Measurements from ENCODE around the gene CD3D. TPM values are rescaled to one million over a fixed set of nuclear protein-coding genes. Genes with fewer than 3 reads are reported as not detected.

The CD3D gene
- total and polyA plus RNA-seq, 2 of the 4 experiments (the other 2 are of a cell fraction), result not detected

GRCh38 chr11:118370774-118371173 is 28.3 kb upstream of the CD3D start:
- H4K5ac ChIP-seq (ENCODE audit: low read depth, low read length), result no peak overlapping the region
- BruUV-seq (replicated peaks), result no TSS peak
- no peaks in the 10 kb centered on the region for H4K20me1 ChIP-seq (ENCODE audit: insufficient read depth, low read length)
- H3K79me1 ChIP-seq (ENCODE audit: low read depth in 1 of 2, low read length in 2 of 2), result 0 out of 4 replicates have a peak, but pooled peaks cover 3 to 4% of the 10 kb centered on the region in 2 experiments
- H3K27me3 ChIP-seq (ENCODE audit: control insufficient read depth, insufficient read depth, low read length), result no peaks in the 10 kb centered on the region
- no peak overlapping the region for H3K4me3 ChIP-seq (ENCODE audit: insufficient read depth, low read depth, low read length)
- no peak overlapping the region for H2AK9ac ChIP-seq (replicated peaks; ENCODE audit: low read depth, low read length, poor library complexity)
- H2BK20ac ChIP-seq (ENCODE audit: low read depth, low read length), result no peak overlapping the region
- in situ Hi-C loops (cut with MboI; ENCODE audit: low sequenced_read_pairs) (loop anchor here (25.0 kb wide), 1 partner anchor 1008 kb away; no protein-coding TSS in a partner anchor), intact Hi-C loops (cut with micrococcal nuclease) (no loop called here), dilution Hi-C loops (cut with HindIII; ENCODE audit: low sequenced_read_pairs, unreplicated experiment) (no loop called here)
- H3K18ac ChIP-seq (ENCODE audit: low read depth, low read length), result no peak overlapping the region
- no peak overlapping the region for H3K56ac ChIP-seq (ENCODE audit: extremely low read depth, insufficient read depth, low read length)
- no peak overlapping the region for H2BK15ac ChIP-seq (ENCODE audit: low read depth, low read length)
- H2AK5ac ChIP-seq (ENCODE audit: low read depth, low read length), result no peak overlapping the region
- H4K91ac ChIP-seq (ENCODE audit: insufficient read depth, low read depth, low read length), result no peak overlapping the region
- H3K14ac ChIP-seq (replicated peaks; ENCODE audit: low read depth, low read length), result no peak overlapping the region
- H3K9ac ChIP-seq (ENCODE audit: low read depth, low read length), result no peak overlapping the region
- H3K36me3 ChIP-seq (ENCODE audit: control insufficient read depth, insufficient read depth, low read length), result peaks cover 42% of the 10 kb centered on the region
- TF ChIP-seq CTCF (conservative IDR thresholded peaks at IDR 0.05; ENCODE audit: low read depth, low read length), result no peak
- no peak for TF ChIP-seq MXI1 (IDR thresholded peaks at IDR 0.05; ENCODE audit: borderline replicate concordance, low read depth, low read length)
- no peak for TF ChIP-seq MAFK (IDR thresholded peaks at IDR 0.05; ENCODE audit: low read depth, low read length)
- TF ChIP-seq RFX5 (IDR thresholded peaks at IDR 0.05; ENCODE audit: low read depth, low read length), result no peak
- no peak for TF ChIP-seq NFE2L2 (IDR thresholded peaks at IDR 0.05; ENCODE audit: low read depth, low read length)
- no peak for TF ChIP-seq FOS (IDR thresholded peaks at IDR 0.05; ENCODE audit: low read depth, low read length)
- TF ChIP-seq CEBPB (IDR thresholded peaks at IDR 0.05; ENCODE audit: low read depth, low read length), result no peak
- TF ChIP-seq USF2 (IDR thresholded peaks at IDR 0.05; ENCODE audit: low read depth, low read length), result no peak
- no peak for TF ChIP-seq POLR2A (IDR thresholded peaks at IDR 0.05; ENCODE audit: low read depth, low read length)
- TF ChIP-seq RAD21 (IDR thresholded peaks at IDR 0.05; ENCODE audit: low read length), result no peak
- TF ChIP-seq SMC3 (IDR thresholded peaks at IDR 0.05; ENCODE audit: low read depth, low read length), result no peak
- no peak for TF ChIP-seq ELK1 (IDR thresholded peaks at IDR 0.05; ENCODE audit: borderline replicate concordance, low read depth, low read length)
- TF ChIP-seq CHD1 (IDR thresholded peaks at IDR 0.05; ENCODE audit: low read depth, low read length), result no peak
- no peak for TF ChIP-seq RCOR1 (IDR thresholded peaks at IDR 0.05; ENCODE audit: insufficient replicate concordance, low read length)
- no peak for TF ChIP-seq MAZ (IDR thresholded peaks at IDR 0.05; ENCODE audit: borderline replicate concordance, low read depth, low read length)
- TF ChIP-seq BHLHE40 (IDR thresholded peaks at IDR 0.05; ENCODE audit: low read depth, low read length), result no peak
- H2AFZ ChIP-seq (replicated peaks; ENCODE audit: low read length, poor library complexity), result no peak overlapping the region
- no peaks in the 10 kb centered on the region for H3K4me1 ChIP-seq (ENCODE audit: control insufficient read depth, insufficient read depth, low read length)
- H3K4ac ChIP-seq (ENCODE audit: low read depth, low read length), result no peak overlapping the region
- WGBS, 2 experiments (ENCODE audit: extremely low coverage in 2 of 2, insufficient read length in 1 of 2), result 100% methylated on average over 2 of the region's 4 CpGs; no CpG with 5 or more reads in 1 of the 2 experiments
- ChIA-PET CTCF (interaction anchor here (0.6 to 0.7 kb wide), 2 partner anchors 19 to 45 kb away, joined by 3 read pairs; no protein-coding TSS in a partner anchor), POLR2A (ENCODE audit: unreplicated experiment) (no interaction called here)
- no peak for ATAC-seq (ENCODE audit: low read depth)
- no peak overlapping the region for H3K23ac ChIP-seq (ENCODE audit: low read depth, low read length)
- H2BK120ac ChIP-seq (ENCODE audit: low read depth, low read length), result no peak overlapping the region
- DNase-seq, result no peak
- no peak overlapping the region for H3K27ac ChIP-seq (ENCODE audit: insufficient read depth, low read length)
- H3K9me1 ChIP-seq (ENCODE audit: insufficient read depth, low read length), result no peaks in the 10 kb centered on the region
- no peak overlapping the region for H4K8ac ChIP-seq (ENCODE audit: low read depth in 2 of 2, low read length in 2 of 2)
- no peak overlapping the region for H2BK5ac ChIP-seq (ENCODE audit: low read depth, low read length, poor library complexity, severe bottlenecking)
- H3K4me2 ChIP-seq (ENCODE audit: low read depth, low read length), result no peak overlapping the region
- no peaks in the 10 kb centered on the region for H3K9me3 ChIP-seq (ENCODE audit: control insufficient read depth, insufficient read depth, low read length)
